ENCODE results near the gene AVEN.
"Not testable (repeated sequence)": the region's sequence is repeated elsewhere in the genome, so short reads cannot be mapped to it uniquely, and the experiment has no call there.

Gene AVEN

DNA sequence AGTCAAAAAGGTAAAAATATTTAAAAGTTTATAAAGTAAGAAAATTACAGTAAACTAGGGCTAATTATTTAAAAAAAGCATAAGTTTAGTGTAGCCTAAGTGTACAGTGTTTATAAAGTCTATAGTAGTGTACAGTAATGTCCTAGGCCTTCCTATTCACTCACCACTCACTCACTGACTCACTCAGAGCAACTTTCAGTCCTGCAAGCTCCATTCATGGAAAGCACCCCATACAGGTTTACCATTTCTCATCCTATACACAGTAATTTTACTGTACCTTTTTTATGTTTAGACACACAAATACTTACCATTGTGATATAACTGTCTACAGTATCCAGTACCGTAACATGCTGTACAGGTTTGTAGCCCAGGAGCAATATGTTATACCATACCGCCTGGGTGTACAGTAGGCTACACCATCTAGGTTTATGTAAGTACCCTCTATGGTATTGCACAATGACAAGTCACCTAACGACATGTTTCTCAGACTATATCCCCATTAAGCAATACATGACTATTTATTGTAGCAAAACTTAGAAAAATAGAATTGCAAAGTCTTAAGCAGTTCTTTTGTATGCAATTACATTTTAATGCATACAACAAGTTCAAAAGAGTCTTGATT is 19.5 kb downstream of the AVEN start:
- no peak overlapping the region for H3K4me3 ChIP-seq
- H3K27ac ChIP-seq = no peak overlapping the region
- no peak for DNase-seq (ENCODE audit: low spot score)
- no peak for TF ChIP-seq CTCF (IDR thresholded peaks at IDR 0.05)

DNA sequence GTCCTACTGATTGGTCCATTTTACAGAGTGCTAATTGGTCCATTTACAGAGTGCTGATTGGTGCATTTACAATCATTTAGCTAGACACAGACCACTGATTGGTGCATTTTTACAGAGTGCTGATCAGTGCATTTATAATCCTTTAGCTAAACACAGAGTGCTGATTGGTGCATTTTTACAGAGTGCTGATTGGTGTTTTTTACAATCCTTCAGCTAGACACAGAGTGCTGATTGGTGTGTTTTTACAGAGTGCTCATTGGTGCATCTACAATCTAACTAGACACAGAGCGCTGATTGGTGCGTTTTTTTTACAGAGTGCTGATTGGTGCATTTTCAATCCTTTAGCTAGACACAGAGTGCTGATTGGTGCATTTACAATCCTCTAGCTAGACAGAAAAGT is 20.3 kb downstream of the AVEN start:
- H3K27ac ChIP-seq; DNase-seq (ENCODE audit: low spot score); H3K4me3 ChIP-seq: not testable (repeated sequence)

DNA sequence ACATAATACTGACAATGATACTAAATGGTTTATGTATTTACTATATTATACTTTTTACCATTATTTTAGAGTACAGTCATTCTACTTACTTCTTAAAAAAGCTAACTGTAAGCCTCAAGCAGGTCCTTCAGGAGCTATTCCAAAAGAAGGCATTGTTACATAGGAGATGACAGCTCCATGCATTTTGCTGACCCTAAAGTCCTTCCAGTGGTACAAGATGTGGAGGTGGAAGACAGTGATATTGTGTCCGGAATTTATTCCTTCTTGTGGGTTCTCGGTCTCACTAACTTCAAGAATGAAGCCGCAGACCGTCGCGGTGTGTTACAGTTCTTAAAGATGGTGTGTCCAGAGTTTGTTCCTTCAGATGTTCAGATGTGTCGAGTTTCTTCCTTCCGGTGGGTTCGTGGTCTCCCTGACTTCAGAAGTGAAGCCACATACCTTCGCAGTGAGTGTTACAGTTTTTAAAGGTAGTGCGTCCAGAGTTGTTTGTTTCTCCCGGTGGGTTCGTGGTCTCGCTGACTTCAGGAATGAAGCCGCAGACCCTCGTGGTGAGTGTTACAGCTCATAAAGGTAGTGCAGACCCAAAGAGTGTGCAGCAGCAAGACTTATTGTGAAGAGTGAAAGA is 20.9 kb downstream of the AVEN start:
- no peak for DNase-seq (ENCODE audit: low spot score)
- no peak for TF ChIP-seq CTCF (IDR thresholded peaks at IDR 0.05)
- H3K4me3 ChIP-seq = no peak overlapping the region
- H3K27ac ChIP-seq = no peak overlapping the region

- no peak for DNase-seq (ENCODE audit: low spot score)
- no peak for TF ChIP-seq CTCF (IDR thresholded peaks at IDR 0.05)
- H3K4me3 ChIP-seq = no peak overlapping the region
- H3K27ac ChIP-seq = no peak overlapping the region
Observed at GRCh38 chr15:34014556-34014955, 24.4 kb downstream of the AVEN start.

DNA sequence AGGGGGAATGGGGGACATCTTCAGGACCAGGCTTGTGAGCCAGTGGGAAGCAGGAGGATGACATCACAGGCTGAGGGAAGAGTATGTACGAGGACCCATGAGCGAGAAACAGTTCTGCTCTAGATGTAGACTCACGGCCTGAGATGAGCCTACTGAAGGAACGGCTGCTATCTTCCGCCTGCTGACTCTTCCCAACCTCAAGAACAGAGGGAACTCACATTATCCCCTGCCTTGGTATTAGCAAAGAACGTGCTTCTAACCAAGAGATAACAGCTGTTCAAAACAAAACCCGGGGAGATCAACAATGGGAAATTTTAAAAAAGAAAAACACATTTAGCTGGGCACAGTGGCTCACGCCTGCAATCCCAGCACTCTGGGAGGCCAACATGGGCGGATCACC is 25.3 kb downstream of the AVEN start:
- Histone ChIP-seq H3K27ac (no peak overlapping the region), H3K4me3 (no peak overlapping the region)
- TF ChIP-seq CTCF (IDR thresholded peaks at IDR 0.05) = no peak
- DNase-seq (ENCODE audit: low spot score) = no peak

- TF ChIP-seq CTCF (IDR thresholded peaks at IDR 0.05) = no peak
- no peak for DNase-seq (ENCODE audit: low spot score)
- no peak overlapping the region for H3K4me3 ChIP-seq
- no peak overlapping the region for H3K27ac ChIP-seq
Observed at GRCh38 chr15:34012461-34013028, 26.5 kb downstream of the AVEN start.

DNA sequence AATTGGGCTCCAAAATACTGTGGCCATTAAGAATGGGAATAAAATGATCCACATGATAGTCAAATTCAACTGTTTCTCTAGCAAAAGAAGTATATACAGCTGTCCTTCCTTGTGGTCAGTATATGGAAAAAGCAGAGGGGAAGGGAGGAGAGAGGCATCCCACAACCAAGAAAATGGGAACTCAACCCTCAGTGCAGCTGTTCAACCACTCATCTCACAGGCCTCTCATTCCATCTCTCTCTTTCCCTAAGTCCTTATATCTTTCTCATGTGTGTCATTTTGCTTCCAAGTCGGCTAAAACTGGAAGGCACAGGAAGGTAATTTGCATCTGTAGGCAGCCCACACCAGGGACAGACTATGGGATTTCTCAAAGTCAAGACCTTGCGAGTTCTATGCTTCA is 27.5 kb downstream of the AVEN start:
- TF ChIP-seq CTCF (IDR thresholded peaks at IDR 0.05) = no peak
- DNase-seq (ENCODE audit: low spot score) = no peak
- no peak overlapping the region for H3K27ac ChIP-seq
- H3K4me3 ChIP-seq = no peak overlapping the region
